Thyroid gland (tissue), 4 donors: Measurements from ENCODE around the gene EEF1AKMT3. TPM values are rescaled to one million over a fixed set of nuclear protein-coding genes. Genes with fewer than 3 reads are reported as not detected.

ENCODE experiments used
- DNase-seq, 2 donors: peaks; one replicate each; pipeline ENCODE4 v3.0.0-alpha.2; 2019
- H3K27ac ChIP-seq, 3 donors: fragments of 200-600 bp; sonication (generic); 1 replicate in 2 of 3; 2 replicates in 1 of 3; pipeline ENCODE4 v1.5.1; 2016 to 2019; ENCODE audit warnings: mild to moderate bottlenecking in 1 of 3, moderate library complexity in 1 of 3
- H3K27me3 ChIP-seq: fragments of 200-600 bp; sonication (generic); one replicate; pipeline ENCODE4 v1.5.1; 2019
- H3K36me3 ChIP-seq, 2 donors: fragments of 200-600 bp; sonication (generic); one replicate each; pipeline ENCODE4 v1.5.1; 2016 to 2019
- H3K4me1 ChIP-seq, 2 donors: fragments of 200-600 bp; sonication (generic); one replicate each; pipeline ENCODE4 v1.5.1; 2017 to 2019
- H3K4me3 ChIP-seq, 3 donors: fragments of 200-600 bp; sonication (generic); replicated peaks in 1 of 3; 1 replicate in 2 of 3; 2 replicates in 1 of 3; pipeline ENCODE4 v1.5.1; 2016; ENCODE audit warnings: mild to moderate bottlenecking in 1 of 3
- H3K9me3 ChIP-seq: fragments of 200-600 bp; sonication (generic); one replicate; pipeline ENCODE4 v1.5.1; 2017
- CTCF ChIP-seq, 6 experiments: fragments of 200-600 bp in 3 of 6; fragments of 450-650 bp in 3 of 6; sonication (generic) in 3 of 6; IDR thresholded peaks; one replicate each; pipeline ENCODE4 v1.5.1; 2016 to 2019; ENCODE audit warnings: antibody characterized with exemption in 6 of 6, mild to moderate bottlenecking in 2 of 6, inconsistent platforms in 1 of 6, moderate library complexity in 1 of 6
- POLR2A ChIP-seq, 2 donors: fragments of 450-650 bp; IDR thresholded peaks; one replicate each; pipeline ENCODE4 v1.6.1; 2017; ENCODE audit warnings: antibody characterized with exemption in 2 of 2, mild to moderate bottlenecking in 2 of 2, moderate library complexity in 1 of 2
- WGBS, 2 donors: methylation state at CpG; one replicate each; pipeline ENCODE4 v1.1.5; 2017; 5-methylcytosine and 5-hydroxymethylcytosine counted together
- intact Hi-C: fragments of 100-400 bp; cut with DNase I; formaldehyde crosslinking; loops from one replicate; pipeline ENCODE4 v1.15.1; 2023
- total RNA-seq, 4 donors: library from RNA; depleted of rRNA; stranded (reverse); fragments of >200 nt; gene quantifications; one replicate each; pipeline ENCODE4 v1.2.3, GENCODE V29; 2016

EEF1AKMT3 gene
- total RNA-seq, 4 donors from 2014 or later, result 12.1 to 20.4 (median 16.5) TPM

- H3K9me3 ChIP-seq, result no peaks in the 10 kb centered on the region
- H3K36me3 ChIP-seq, result peaks cover 0 to 13% of the 10 kb centered on the region in 2 donors
- H3K4me3 ChIP-seq, result peak within 1 kb of the TSS; percentile 84 to 94 (median 93)
- peaks cover 11 to 37% of the 10 kb centered on the region in 2 donors for H3K4me1 ChIP-seq
- intact Hi-C loops, result loop anchor here (5.0 kb wide), 1 partner anchor 114 kb away; no protein-coding TSS in a partner anchor
- WGBS, 2 donors, result 1 to 2% methylated on average over 42 to 45 of the region's 45 CpGs
- peak; percentile 95 to 98 for DNase-seq
- peak within 1 kb of the TSS in 1 of 3 donors; percentile 64 for H3K27ac ChIP-seq
- TF ChIP-seq POLR2A (IDR thresholded peaks at IDR 0.05) (peak in 1 of 2 donors; percentile 47), CTCF (IDR thresholded peaks at IDR 0.05) (peak; percentile 79 to 96 (median 92))
- H3K27me3 ChIP-seq, result no peaks in the 10 kb centered on the region
Observed at GRCh38 chr12:57782608-57783465, 10.4 kb downstream of the EEF1AKMT3 start, which contains the start of gene TSFM. Gene TSFM (plus strand): TSS chr12:57782787. CDS start chr12:57782802, 15 bp downstream.

- Histone ChIP-seq H3K27ac (no peak overlapping the region), H3K9me3 (no peaks in the 10 kb centered on the region), H3K27me3 (no peaks in the 10 kb centered on the region), H3K4me3 (peak overlapping the region in 1 of 3 donors; percentile 93), H3K36me3 (peaks cover 0 to 15% of the 10 kb centered on the region in 2 donors), H3K4me1 (peaks cover 11 to 37% of the 10 kb centered on the region in 2 donors)
- WGBS, 2 donors, result 82 to 85% methylated on average over 12 of the region's 12 CpGs
- DNase-seq, result no peak
- intact Hi-C loops, result loop anchor here (5.0 kb wide), 1 partner anchor 114 kb away; no protein-coding TSS in a partner anchor
- no peak for TF ChIP-seq POLR2A (IDR thresholded peaks at IDR 0.05)
- TF ChIP-seq CTCF (IDR thresholded peaks at IDR 0.05), result no peak
Observed at GRCh38 chr12:57783466-57783801, 11.0 kb downstream of the EEF1AKMT3 start.

GRCh38 chr12:57783861-57784260 is 11.4 kb downstream of the EEF1AKMT3 start:
- no peak for TF ChIP-seq POLR2A (IDR thresholded peaks at IDR 0.05)
- TF ChIP-seq CTCF (IDR thresholded peaks at IDR 0.05), result no peak
- DNase-seq, result no peak
- peaks cover 11 to 34% of the 10 kb centered on the region in 2 donors for H3K4me1 ChIP-seq
- intact Hi-C loops, result loop anchor here (5.0 kb wide), 1 partner anchor 113 kb away; no protein-coding TSS in a partner anchor
- H3K27ac ChIP-seq, result no peak overlapping the region
- WGBS, 2 donors, result 92 to 95% methylated on average over 11 of the region's 11 CpGs
- no peak overlapping the region for H3K4me3 ChIP-seq
- no peaks in the 10 kb centered on the region for H3K9me3 ChIP-seq
- H3K27me3 ChIP-seq, result no peaks in the 10 kb centered on the region
- peaks cover 0 to 15% of the 10 kb centered on the region in 2 donors for H3K36me3 ChIP-seq

GRCh38 chr12:57793920-57794319 is 21.5 kb downstream of the EEF1AKMT3 start:
- intact Hi-C loops, result no loop called here
- TF ChIP-seq POLR2A (IDR thresholded peaks at IDR 0.05) (no peak), CTCF (IDR thresholded peaks at IDR 0.05) (no peak)
- no peak overlapping the region for H3K27ac ChIP-seq

GRCh38 chr12:57795354-57795753 is 22.9 kb downstream of the EEF1AKMT3 start:
- no peaks in the 10 kb centered on the region for H3K9me3 ChIP-seq
- no peak overlapping the region for H3K27ac ChIP-seq
- TF ChIP-seq CTCF (IDR thresholded peaks at IDR 0.05), result no peak
- TF ChIP-seq POLR2A (IDR thresholded peaks at IDR 0.05), result no peak
- peaks cover 48 to 57% of the 10 kb centered on the region in 2 donors for H3K36me3 ChIP-seq
- intact Hi-C loops, result no loop called here
- no peak for DNase-seq
- H3K4me1 ChIP-seq, result no peaks in the 10 kb centered on the region
- no peak overlapping the region for H3K4me3 ChIP-seq
- 94 to 96% methylated on average over 6 of the region's 6 CpGs for WGBS, 2 donors
- H3K27me3 ChIP-seq, result no peaks in the 10 kb centered on the region

More at GRCh38 chr12:57793920-57794319, 21.5 kb downstream of the EEF1AKMT3 start:
- 59 to 65% methylated on average over 1 of the region's 1 CpG for WGBS, 2 donors
- no peak for DNase-seq
- no peaks in the 10 kb centered on the region for H3K9me3 ChIP-seq
- H3K4me3 ChIP-seq, result no peak overlapping the region
- no peaks in the 10 kb centered on the region for H3K4me1 ChIP-seq
- H3K36me3 ChIP-seq, result peaks cover 34 to 43% of the 10 kb centered on the region in 2 donors
- no peaks in the 10 kb centered on the region for H3K27me3 ChIP-seq
